Left lung (tissue), 10 donors: ENCODE data around the gene SLC22A15. TPM values are rescaled to one million over a fixed set of nuclear protein-coding genes. Genes with fewer than 3 reads are reported as not detected.

Experiments
- ATAC-seq: fragments of 200-7000 bp; cut with Tn5 transposase; one replicate; pipeline ENCODE4 v1.9.1; 2020; ENCODE audit warnings: moderate library complexity
- DNase-seq, 4 donors: peaks; one replicate each; pipeline ENCODE4 v3.0.0-alpha.2; 2013 to 2020
- H3K27ac ChIP-seq, 2 donors: fragments of 200-600 bp; sonication (generic) in 1 of 2; one replicate each; pipeline versions ENCODE4 v1.5.0 to v1.8.0; 2020 to 2021
- H3K27me3 ChIP-seq, 2 donors: fragments of 200-600 bp; sonication (generic) in 1 of 2; one replicate each; pipeline versions ENCODE4 v1.5.0 to v1.8.0; 2020 to 2021
- H3K36me3 ChIP-seq, 2 donors: fragments of 200-600 bp; sonication (generic) in 1 of 2; one replicate each; pipeline versions ENCODE4 v1.5.0 to v1.8.0; 2020 to 2021
- H3K4me1 ChIP-seq, 2 donors: fragments of 200-600 bp; one replicate each; pipeline ENCODE4 v1.8.0; 2021
- H3K4me3 ChIP-seq, 2 donors: fragments of 200-600 bp; sonication (generic) in 1 of 2; one replicate each; pipeline versions ENCODE4 v1.5.0 to v1.8.0; 2020 to 2021; ENCODE audit warnings: mild to moderate bottlenecking in 1 of 2
- H3K9me3 ChIP-seq, 2 donors: fragments of 200-600 bp; sonication (generic) in 1 of 2; one replicate each; pipeline versions ENCODE4 v1.5.0 to v1.8.0; 2020 to 2021
- intact Hi-C, 2 donors: fragments of 100-400 bp; cut with DNase I; formaldehyde crosslinking; loops; one replicate each; pipeline versions ENCODE4 v1.11.2 to v1.14.2; 2022
- polyA plus RNA-seq, 6 donors: library from polyadenylated mRNA; unstranded; fragments of 120-200 nt; gene quantifications; one replicate each; pipeline ENCODE4 v1.2.1, GENCODE V29; 2013; ENCODE audit not compliant: insufficient read length in 6 of 6
- total RNA-seq, 2 donors: library from RNA; stranded (reverse); fragmentation: NEBNext Ultra II Directional; extraction: Animal tissue kit (Norgen Biotek cat#: 25700); gene quantifications; one replicate each; pipeline ENCODE4 v1.2.1, GENCODE V29; 2021
- TF ChIP-seq, protein P1 (sequence below), 2 donors: fragments of 200-600 bp; sonication (generic) in 1 of 2; IDR thresholded peaks; one replicate each; pipeline versions ENCODE4 v1.5.0 to v1.8.0; 2021; ENCODE audit warnings: antibody characterized with exemption in 2 of 2
- donor health status: DM: no; HTN: yes; CAD: no.
- donor health status: DM: no; HTN: no; CAD: no.

SLC22A15 gene
- total and polyA plus RNA-seq, 8 donors = 3.2 to 23.0 (median 4.0) TPM

DNA sequence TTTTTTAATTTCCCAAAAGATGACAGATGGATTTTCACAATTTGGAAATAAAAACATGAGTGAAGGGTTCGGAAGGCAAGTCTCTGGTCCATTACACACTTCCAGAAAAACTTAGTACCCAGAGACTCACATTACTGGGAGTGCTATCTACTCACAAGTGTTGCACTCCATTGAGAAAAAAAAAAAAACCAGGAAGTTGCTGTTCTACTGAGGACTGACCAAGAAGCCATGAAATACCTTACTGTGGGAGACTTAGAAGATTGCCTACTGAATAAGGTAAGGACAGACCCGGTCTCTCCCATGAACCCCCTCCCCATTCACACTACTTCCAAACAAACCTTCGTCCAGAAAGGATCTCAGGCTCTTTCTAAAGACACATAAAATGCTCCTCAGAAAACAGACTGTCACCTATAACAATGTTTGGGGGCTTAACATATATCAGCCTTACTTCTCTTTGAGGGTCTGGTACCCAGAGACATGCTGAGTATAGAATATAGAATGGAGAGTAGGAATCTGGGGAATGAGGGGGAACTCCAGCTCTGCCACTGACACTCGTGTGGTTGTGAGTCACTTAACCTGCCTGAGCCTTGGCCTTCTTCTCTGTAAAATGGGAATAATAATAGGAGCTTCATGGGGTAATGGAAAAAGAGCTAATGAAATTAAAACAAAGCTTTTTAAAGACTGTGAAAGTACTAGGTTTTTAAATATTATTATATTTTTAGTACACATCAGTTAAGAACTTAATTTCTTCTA is 136.3 kb downstream of the SLC22A15 start:
- no peak overlapping the region for H3K27ac ChIP-seq
- intact Hi-C loops = no loop called here
- peak; percentile 51 for ATAC-seq

DNA sequence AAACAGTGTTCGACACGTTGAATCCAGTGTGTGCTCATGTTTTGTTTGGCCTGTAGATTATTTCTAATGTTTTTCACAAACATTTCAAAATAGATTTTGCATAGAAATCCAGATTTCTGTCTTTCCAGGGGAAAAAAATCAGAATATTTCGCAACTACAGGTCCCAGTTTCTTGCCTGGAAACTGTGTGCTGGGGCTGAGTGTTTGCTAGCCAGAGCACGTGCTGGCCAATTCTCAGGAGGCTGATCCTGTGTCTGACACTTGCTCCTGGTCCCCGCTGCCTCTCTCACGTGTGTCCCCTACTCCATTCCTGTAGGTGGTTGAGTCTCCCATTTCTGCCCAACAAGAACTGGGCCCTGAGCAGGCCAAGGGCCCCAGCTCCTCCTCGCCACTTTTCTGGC is 137.3 kb downstream of the SLC22A15 start:
- peaks cover 6 to 13% of the 10 kb centered on the region in 2 donors for H3K4me1 ChIP-seq
- no peak overlapping the region for H3K27ac ChIP-seq
- no peak overlapping the region for H3K4me3 ChIP-seq
- TF ChIP-seq, protein P1, sequence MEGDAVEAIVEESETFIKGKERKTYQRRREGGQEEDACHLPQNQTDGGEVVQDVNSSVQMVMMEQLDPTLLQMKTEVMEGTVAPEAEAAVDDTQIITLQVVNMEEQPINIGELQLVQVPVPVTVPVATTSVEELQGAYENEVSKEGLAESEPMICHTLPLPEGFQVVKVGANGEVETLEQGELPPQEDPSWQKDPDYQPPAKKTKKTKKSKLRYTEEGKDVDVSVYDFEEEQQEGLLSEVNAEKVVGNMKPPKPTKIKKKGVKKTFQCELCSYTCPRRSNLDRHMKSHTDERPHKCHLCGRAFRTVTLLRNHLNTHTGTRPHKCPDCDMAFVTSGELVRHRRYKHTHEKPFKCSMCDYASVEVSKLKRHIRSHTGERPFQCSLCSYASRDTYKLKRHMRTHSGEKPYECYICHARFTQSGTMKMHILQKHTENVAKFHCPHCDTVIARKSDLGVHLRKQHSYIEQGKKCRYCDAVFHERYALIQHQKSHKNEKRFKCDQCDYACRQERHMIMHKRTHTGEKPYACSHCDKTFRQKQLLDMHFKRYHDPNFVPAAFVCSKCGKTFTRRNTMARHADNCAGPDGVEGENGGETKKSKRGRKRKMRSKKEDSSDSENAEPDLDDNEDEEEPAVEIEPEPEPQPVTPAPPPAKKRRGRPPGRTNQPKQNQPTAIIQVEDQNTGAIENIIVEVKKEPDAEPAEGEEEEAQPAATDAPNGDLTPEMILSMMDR (IDR thresholded peaks at IDR 0.05) = no peak
- DNase-seq (peak in 1 of 4 donors; percentile 56), ATAC-seq (peak; percentile 47)
- intact Hi-C loops = no loop called here
- H3K9me3 ChIP-seq = no peaks in the 10 kb centered on the region
- H3K27me3 ChIP-seq = no peaks in the 10 kb centered on the region
- no peaks in the 10 kb centered on the region for H3K36me3 ChIP-seq

More for the DNA sequence above, 136.3 kb downstream of the SLC22A15 start:
- Histone ChIP-seq H3K9me3 (no peaks in the 10 kb centered on the region), H3K36me3 (no peaks in the 10 kb centered on the region), H3K27me3 (no peaks in the 10 kb centered on the region), H3K4me1 (peaks cover 6 to 13% of the 10 kb centered on the region in 2 donors), H3K4me3 (no peak overlapping the region)
- DNase-seq = no peak
- TF ChIP-seq, protein P1 (IDR thresholded peaks at IDR 0.05) = no peak

DNA sequence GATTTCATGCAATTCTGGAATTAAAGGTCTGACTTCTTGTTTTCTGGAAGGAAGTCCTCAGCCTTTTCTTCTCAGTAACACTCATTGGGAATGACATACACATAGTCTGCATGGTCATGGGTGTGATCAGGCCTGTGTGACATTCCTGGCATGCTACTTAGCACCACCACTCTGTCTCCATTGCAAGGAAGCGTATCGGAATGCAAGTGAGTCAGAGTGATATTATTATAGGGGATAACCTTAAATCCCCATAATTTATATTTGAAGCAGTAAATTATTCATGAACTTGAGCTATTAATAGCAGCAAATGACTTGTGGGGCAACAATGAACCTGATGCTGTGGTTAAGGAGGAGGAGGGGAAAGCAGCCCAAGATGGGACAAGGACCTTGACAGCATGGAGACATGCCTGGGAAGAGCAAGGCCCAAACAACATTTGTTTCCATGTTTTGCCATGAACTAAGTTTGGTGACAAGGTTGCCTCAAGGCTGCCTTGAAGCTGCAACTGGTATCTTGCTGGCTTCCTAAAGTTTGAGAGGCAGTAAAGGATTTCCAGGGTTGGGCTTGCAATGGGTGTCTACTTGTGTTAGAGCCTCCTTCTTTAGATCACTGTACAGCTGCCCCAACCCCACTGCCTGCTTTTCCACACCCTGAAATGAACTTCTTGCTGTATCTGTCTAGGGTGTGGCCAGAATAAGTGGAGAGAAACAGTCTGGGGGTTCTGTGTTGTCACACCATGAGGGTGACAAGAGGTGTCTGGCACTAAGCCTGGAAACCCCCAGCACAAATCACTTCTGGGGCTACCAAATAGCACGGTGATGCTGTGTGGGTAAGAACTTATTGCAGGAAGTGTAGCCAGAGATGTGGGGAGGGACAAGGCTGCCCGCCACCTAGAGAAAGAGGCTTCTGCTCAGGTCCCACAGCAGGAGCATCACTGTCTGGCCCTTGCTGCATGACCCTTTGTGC is 139.4 kb downstream of the SLC22A15 start:
- Histone ChIP-seq H3K4me1 (peaks cover 10 to 13% of the 10 kb centered on the region in 2 donors), H3K36me3 (no peaks in the 10 kb centered on the region), H3K27me3 (no peaks in the 10 kb centered on the region), H3K27ac (no peak overlapping the region), H3K4me3 (no peak overlapping the region), H3K9me3 (no peaks in the 10 kb centered on the region)
- TF ChIP-seq, protein P1 (IDR thresholded peaks at IDR 0.05) = no peak
- ATAC-seq = no peak
- no peak for DNase-seq
- intact Hi-C loops = no loop called here

DNA sequence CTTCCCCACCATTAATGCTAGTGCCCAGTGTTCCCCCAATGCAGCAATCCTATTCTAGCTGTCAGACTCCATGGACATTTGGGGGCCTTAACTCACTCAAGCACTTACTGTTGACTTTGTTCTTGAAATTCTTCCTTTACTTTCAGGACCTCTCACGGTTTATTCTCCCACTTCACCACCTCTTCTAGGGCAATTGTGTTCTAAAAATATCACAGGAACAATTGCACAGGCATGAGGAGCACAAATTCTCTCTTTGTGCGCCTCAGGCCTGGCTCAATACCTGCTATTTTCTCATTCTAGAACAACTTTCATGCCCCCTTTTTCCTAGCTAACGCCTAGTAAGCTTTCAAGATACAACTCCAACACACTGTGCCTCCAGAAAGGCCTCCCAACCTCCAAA is 142.2 kb downstream of the SLC22A15 start:
- no peaks in the 10 kb centered on the region for H3K27me3 ChIP-seq
- H3K4me3 ChIP-seq = no peak overlapping the region
- peaks cover 0 to 10% of the 10 kb centered on the region in 2 donors for H3K4me1 ChIP-seq
- H3K27ac ChIP-seq = peak overlapping the region in 1 of 2 donors; percentile 39
- ATAC-seq = peak; percentile 66
- TF ChIP-seq, protein P1 (IDR thresholded peaks at IDR 0.05) = no peak
- intact Hi-C loops = no loop called here
- no peak for DNase-seq
- H3K36me3 ChIP-seq = no peaks in the 10 kb centered on the region
- no peaks in the 10 kb centered on the region for H3K9me3 ChIP-seq

Other genes with a start within 250 kb of the SLC22A15 start
- 1 to 10 TPM in 1 of 2 donors, under 1 TPM in 1; 0.32 to 4.8 TPM for gene CASQ2, start 207.8 kb upstream of the SLC22A15 start, total RNA-seq
- under 1 TPM; 0.46 to 0.93 (median 0.65) TPM for gene CASQ2, start 207.8 kb upstream of the SLC22A15 start, polyA plus RNA-seq
- not detected for gene NHLH2, start 135.4 kb upstream of the SLC22A15 start, total RNA-seq
- gene NHLH2, start 135.4 kb upstream of the SLC22A15 start, polyA plus RNA-seq = not detected
- 1 to 10 TPM in 1 of 2 donors, under 1 TPM in 1; 0.26 to 1.3 TPM for gene MAB21L3, start 134.9 kb downstream of the SLC22A15 start, total RNA-seq
- gene MAB21L3, start 134.9 kb downstream of the SLC22A15 start, polyA plus RNA-seq = under 1 TPM in 2 of 6 donors, not detected in 4; 0.06 to 0.09 TPM